Dermis microvascular lymphatic vessel endothelial cell (primary cell): Measurements from ENCODE around the gene CHST14. TPM values are rescaled to one million over a fixed set of nuclear protein-coding genes. Genes with fewer than 3 reads are reported as not detected.
A peak's percentile ranks its signal among the peaks of the same experiment; 100 is the strongest.

Experiments
- DNase-seq, 2 donors: peaks; one replicate each; pipeline versions ENCODE4 v3.0.0 to v3.0.0-alpha.2; 2010; ENCODE audit warnings: low read depth in 2 of 2
- total RNA-seq: library from RNA; depleted of rRNA; stranded (reverse); fragments of >200 nt; gene quantifications from 2 replicates; pipeline ENCODE4 v1.2.1, GENCODE V29; 2014

CHST14 gene
- total RNA-seq = 5.9 and 8.9 TPM in 2 replicates

GRCh38 chr15:40470423-40471104 is at the start of gene CHST14:
CHST14 (plus strand) TSS chr15:40470984; CDS start chr15:40471214, 230 bp downstream.
- DNase-seq = peak; percentile 48 to 54

- peak; percentile 22 to 66 for DNase-seq
Observed at GRCh38 chr15:40421246-40422157, 49.3 kb upstream of the CHST14 start.

- no peak for DNase-seq
Observed at GRCh38 chr15:40424483-40425115, 46.2 kb upstream of the CHST14 start.

GRCh38 chr15:40425681-40426080 is 45.1 kb upstream of the CHST14 start:
- no peak for DNase-seq

- no peak for DNase-seq
Observed at GRCh38 chr15:40427188-40427587, 43.6 kb upstream of the CHST14 start.

GRCh38 chr15:40428185-40428584 is 42.6 kb upstream of the CHST14 start:
- no peak for DNase-seq

GRCh38 chr15:40429068-40429710 is 41.6 kb upstream of the CHST14 start:
- no peak for DNase-seq

- no peak for DNase-seq
Observed at GRCh38 chr15:40430271-40430805, 40.4 kb upstream of the CHST14 start.

GRCh38 chr15:40435023-40435709 is 35.6 kb upstream of the CHST14 start:
- no peak for DNase-seq

GRCh38 chr15:40435710-40436089 is 35.1 kb upstream of the CHST14 start:
- no peak for DNase-seq

- no peak for DNase-seq
Observed at GRCh38 chr15:40436116-40436891, 34.5 kb upstream of the CHST14 start.

- no peak for DNase-seq
Observed at GRCh38 chr15:40436892-40437751, 33.7 kb upstream of the CHST14 start.

GRCh38 chr15:40437752-40438687 is 32.8 kb upstream of the CHST14 start:
- DNase-seq = no peak

GRCh38 chr15:40438712-40439111 is 32.1 kb upstream of the CHST14 start:
- DNase-seq = no peak

- DNase-seq = no peak
Observed at GRCh38 chr15:40439461-40439959, 31.3 kb upstream of the CHST14 start.

- DNase-seq = peak in 1 of 2 donors; percentile 29
Observed at GRCh38 chr15:40439960-40440742, 30.6 kb upstream of the CHST14 start.
